ENCODE data around the gene NIT1.

The NIT1 gene

GRCh38 chr1:161137881-161138280 lies 20.0 kb downstream of the NIT1 start:
- TF ChIP-seq HDGF (IDR thresholded peaks at IDR 0.05; ENCODE audit: borderline replicate concordance) (no peak), L3MBTL2 (conservative IDR thresholded peaks at IDR 0.05) (no peak), PKNOX1 (IDR thresholded peaks at IDR 0.05) (no peak), NFRKB (IDR thresholded peaks at IDR 0.05) (no peak), CTBP1 (IDR thresholded peaks at IDR 0.05; ENCODE audit: borderline replicate concordance) (no peak)
- ChIA-PET POLR2A (interaction anchor here (2.4 kb wide), 1 partner anchor 92 kb away, joined by 8 read pairs; the partner anchor contains the start of gene USF1), CTCF (interaction anchor here (0.5 to 0.6 kb wide), 2 partner anchors 29 to 41 kb away, joined by 3 to 6 read pairs; no protein-coding TSS in a partner anchor)
- no peak for DNase-seq (ENCODE audit: extremely low spot score)

GRCh38 chr1:161138431-161138830 lies 20.5 kb downstream of the NIT1 start:
- CTCF ChIA-PET = interaction anchor here (0.6 kb wide), 1 partner anchor 41 kb away, joined by 3 read pairs; no protein-coding TSS in a partner anchor
- no peak for DNase-seq (ENCODE audit: extremely low spot score)
- TF ChIP-seq FOXM1 (IDR thresholded peaks at IDR 0.05; ENCODE audit: borderline replicate concordance) (no peak), FOXK2 (IDR thresholded peaks at IDR 0.05) (no peak), ARNT (IDR thresholded peaks at IDR 0.05) (no peak), LEF1 (IDR thresholded peaks at IDR 0.05; ENCODE audit: borderline replicate concordance) (no peak), SP1 (IDR thresholded peaks at IDR 0.05) (no peak), HDGF (IDR thresholded peaks at IDR 0.05; ENCODE audit: borderline replicate concordance) (no peak), ZNF384 (IDR thresholded peaks at IDR 0.05) (no peak), TARDBP (IDR thresholded peaks at IDR 0.05) (no peak), CTBP1 (IDR thresholded peaks at IDR 0.05; ENCODE audit: borderline replicate concordance) (no peak), L3MBTL2 (conservative IDR thresholded peaks at IDR 0.05) (no peak), NFRKB (IDR thresholded peaks at IDR 0.05) (no peak), FOXA1 (IDR thresholded peaks at IDR 0.05) (no peak), BHLHE40 (IDR thresholded peaks at IDR 0.05; ENCODE audit: borderline replicate concordance) (no peak), SUZ12 (IDR thresholded peaks at IDR 0.05) (no peak), PKNOX1 (IDR thresholded peaks at IDR 0.05) (no peak), ELF4 (IDR thresholded peaks at IDR 0.05) (no peak)
- POLR2A ChIA-PET = interaction anchor here (2.4 kb wide), 1 partner anchor 92 kb away, joined by 8 read pairs; the partner anchor contains the start of gene USF1

- no peak for TF ChIP-seq FOXA1 (IDR thresholded peaks at IDR 0.05)
- TF ChIP-seq HDGF (IDR thresholded peaks at IDR 0.05; ENCODE audit: borderline replicate concordance) = no peak
- TF ChIP-seq FOXM1 (IDR thresholded peaks at IDR 0.05; ENCODE audit: borderline replicate concordance) = no peak
- no peak for TF ChIP-seq CTBP1 (IDR thresholded peaks at IDR 0.05; ENCODE audit: borderline replicate concordance)
- TF ChIP-seq PKNOX1 (IDR thresholded peaks at IDR 0.05) = no peak
- no peak for TF ChIP-seq FOXK2 (IDR thresholded peaks at IDR 0.05)
- TF ChIP-seq ZNF384 (IDR thresholded peaks at IDR 0.05) = no peak
- TF ChIP-seq L3MBTL2 (conservative IDR thresholded peaks at IDR 0.05) = no peak
- no peak for TF ChIP-seq NFRKB (IDR thresholded peaks at IDR 0.05)
- no peak for TF ChIP-seq LEF1 (IDR thresholded peaks at IDR 0.05; ENCODE audit: borderline replicate concordance)
- no peak for TF ChIP-seq TARDBP (IDR thresholded peaks at IDR 0.05)
- no peak for TF ChIP-seq ELF4 (IDR thresholded peaks at IDR 0.05)
- TF ChIP-seq SUZ12 (IDR thresholded peaks at IDR 0.05) = no peak
- no peak for TF ChIP-seq ARNT (IDR thresholded peaks at IDR 0.05)
- TF ChIP-seq BHLHE40 (IDR thresholded peaks at IDR 0.05; ENCODE audit: borderline replicate concordance) = no peak
- POLR2A ChIA-PET = interaction anchor here (2.4 kb wide), 1 partner anchor 94 kb away, joined by 8 read pairs; the partner anchor contains the start of gene USF1
- peak; percentile 55 for DNase-seq (ENCODE audit: extremely low spot score)
- CTCF ChIA-PET = no interaction called here
These were observed 21.9 kb downstream of the NIT1 start for GRCh38 chr1:161139766-161140165.

- ChIA-PET POLR2A (interaction anchor here (1.1 to 1.3 kb wide), 2 partner anchors 13 to 17 kb away, joined by 3 to 4 read pairs; partner anchors contain the start of gene UFC1), CTCF (interaction anchor here (1.3 kb wide), 1 partner anchor 11 kb away, joined by 6 read pairs; no protein-coding TSS in a partner anchor)
- DNase-seq (ENCODE audit: extremely low spot score) = no peak
- TF ChIP-seq FOXK2 (IDR thresholded peaks at IDR 0.05) (no peak), BHLHE40 (IDR thresholded peaks at IDR 0.05; ENCODE audit: borderline replicate concordance) (no peak), SUZ12 (IDR thresholded peaks at IDR 0.05) (no peak), SP1 (IDR thresholded peaks at IDR 0.05) (no peak), NFRKB (IDR thresholded peaks at IDR 0.05) (no peak), ELF4 (IDR thresholded peaks at IDR 0.05) (no peak), ARNT (IDR thresholded peaks at IDR 0.05) (no peak), ZNF384 (IDR thresholded peaks at IDR 0.05) (no peak), CTBP1 (IDR thresholded peaks at IDR 0.05; ENCODE audit: borderline replicate concordance) (no peak)
These were observed 23.0 kb downstream of the NIT1 start for GRCh38 chr1:161140755-161141400.

GRCh38 chr1:161145832-161146231 lies 27.9 kb downstream of the NIT1 start:
- TF ChIP-seq ARNT (IDR thresholded peaks at IDR 0.05) (no peak), NFRKB (IDR thresholded peaks at IDR 0.05) (no peak), PKNOX1 (IDR thresholded peaks at IDR 0.05) (no peak), CTBP1 (IDR thresholded peaks at IDR 0.05; ENCODE audit: borderline replicate concordance) (no peak), LEF1 (IDR thresholded peaks at IDR 0.05; ENCODE audit: borderline replicate concordance) (no peak), FOXA1 (IDR thresholded peaks at IDR 0.05) (no peak)
- no peak for DNase-seq (ENCODE audit: extremely low spot score)
- ChIA-PET CTCF (interaction anchor here (0.6 kb wide), 1 partner anchor 56 kb away, joined by 3 read pairs; the partner anchor contains the start of gene NDUFS2), POLR2A (interaction anchor here (0.6 kb wide), 1 partner anchor 12 kb away, joined by 3 read pairs; no protein-coding TSS in a partner anchor)
